GM19397 (cell line): ENCODE results near the gene FMNL3.
A peak's percentile ranks its signal among the peaks of the same experiment; 100 is the strongest.
"Not testable (repeated sequence)": the region's sequence is repeated elsewhere in the genome, so short reads cannot be mapped to it uniquely, and the experiment has no call there.

ENCODE experiments used
- ATAC-seq: cut with Tn5 transposase; IDR thresholded peaks from one replicate; pipeline ENCODE4 v1.9.1; 2021; ENCODE audit warnings: mild to moderate bottlenecking, moderate library complexity; ENCODE audit not compliant: unreplicated experiment

The FMNL3 gene, protein sequence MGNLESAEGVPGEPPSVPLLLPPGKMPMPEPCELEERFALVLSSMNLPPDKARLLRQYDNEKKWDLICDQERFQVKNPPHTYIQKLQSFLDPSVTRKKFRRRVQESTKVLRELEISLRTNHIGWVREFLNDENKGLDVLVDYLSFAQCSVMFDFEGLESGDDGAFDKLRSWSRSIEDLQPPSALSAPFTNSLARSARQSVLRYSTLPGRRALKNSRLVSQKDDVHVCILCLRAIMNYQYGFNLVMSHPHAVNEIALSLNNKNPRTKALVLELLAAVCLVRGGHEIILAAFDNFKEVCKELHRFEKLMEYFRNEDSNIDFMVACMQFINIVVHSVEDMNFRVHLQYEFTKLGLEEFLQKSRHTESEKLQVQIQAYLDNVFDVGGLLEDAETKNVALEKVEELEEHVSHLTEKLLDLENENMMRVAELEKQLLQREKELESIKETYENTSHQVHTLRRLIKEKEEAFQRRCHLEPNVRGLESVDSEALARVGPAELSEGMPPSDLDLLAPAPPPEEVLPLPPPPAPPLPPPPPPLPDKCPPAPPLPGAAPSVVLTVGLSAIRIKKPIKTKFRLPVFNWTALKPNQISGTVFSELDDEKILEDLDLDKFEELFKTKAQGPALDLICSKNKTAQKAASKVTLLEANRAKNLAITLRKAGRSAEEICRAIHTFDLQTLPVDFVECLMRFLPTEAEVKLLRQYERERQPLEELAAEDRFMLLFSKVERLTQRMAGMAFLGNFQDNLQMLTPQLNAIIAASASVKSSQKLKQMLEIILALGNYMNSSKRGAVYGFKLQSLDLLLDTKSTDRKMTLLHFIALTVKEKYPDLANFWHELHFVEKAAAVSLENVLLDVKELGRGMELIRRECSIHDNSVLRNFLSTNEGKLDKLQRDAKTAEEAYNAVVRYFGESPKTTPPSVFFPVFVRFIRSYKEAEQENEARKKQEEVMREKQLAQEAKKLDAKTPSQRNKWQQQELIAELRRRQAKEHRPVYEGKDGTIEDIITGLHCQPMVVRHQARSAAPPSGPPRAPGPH

DNA sequence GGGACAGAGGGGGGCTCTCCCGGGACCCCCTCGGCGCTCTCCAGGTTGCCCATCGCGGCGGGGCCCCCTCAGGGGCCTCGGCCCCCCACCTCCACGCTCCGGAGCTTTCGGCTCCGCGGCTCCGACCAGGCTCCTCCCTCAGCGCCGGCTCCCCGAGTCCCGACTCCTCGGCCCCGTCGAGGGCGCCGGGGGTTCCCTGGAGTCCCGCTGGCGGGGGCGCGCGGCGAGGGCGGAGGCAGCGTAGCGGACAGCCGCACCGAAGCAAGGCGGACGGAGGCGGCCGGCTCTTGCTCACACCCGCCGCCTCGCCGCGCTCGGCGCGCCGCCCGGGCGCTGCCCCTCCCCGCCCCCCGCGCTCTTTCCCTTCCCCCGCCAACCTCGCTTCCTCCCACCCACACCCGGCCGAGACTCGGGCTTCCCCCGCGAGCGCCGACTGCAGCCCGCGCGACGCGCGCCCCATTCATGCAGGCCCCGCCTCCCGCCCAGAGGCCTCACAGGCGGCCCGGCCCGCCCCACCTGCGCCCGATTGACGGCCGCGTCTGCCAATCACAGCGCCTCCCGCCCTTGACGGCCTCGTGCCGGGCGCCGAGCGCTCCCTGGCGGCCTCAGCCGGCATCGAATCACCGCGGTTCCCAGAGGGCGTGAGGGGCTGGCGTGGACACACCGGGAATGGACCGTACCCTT, at the start of gene FMNL3:
Gene FMNL3, minus strand, starts transcription at position 278 of the 684 bp plus-strand sequence. Its CDS starts 225 bp downstream, at position 53.
- ATAC-seq, result peak; percentile 88

DNA sequence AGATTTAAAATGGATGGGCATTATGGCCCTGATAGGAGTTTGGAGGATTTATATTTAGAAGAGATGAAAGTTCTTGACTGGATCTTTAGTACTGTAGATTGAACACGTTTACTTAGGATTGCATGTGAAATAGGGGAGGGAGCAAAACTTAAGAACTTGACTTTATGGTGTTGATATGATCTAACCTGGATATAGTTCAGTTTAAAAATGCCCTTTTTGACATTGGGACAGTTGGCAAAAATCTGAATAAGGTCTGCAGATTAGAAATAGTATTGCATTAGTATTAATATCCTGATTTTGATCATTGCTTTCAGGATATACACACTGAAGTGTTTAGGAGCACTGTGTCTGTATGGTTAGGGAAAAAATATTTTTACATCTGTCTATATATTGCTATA, 43.8 kb upstream of the FMNL3 start:
- no peak for ATAC-seq

DNA sequence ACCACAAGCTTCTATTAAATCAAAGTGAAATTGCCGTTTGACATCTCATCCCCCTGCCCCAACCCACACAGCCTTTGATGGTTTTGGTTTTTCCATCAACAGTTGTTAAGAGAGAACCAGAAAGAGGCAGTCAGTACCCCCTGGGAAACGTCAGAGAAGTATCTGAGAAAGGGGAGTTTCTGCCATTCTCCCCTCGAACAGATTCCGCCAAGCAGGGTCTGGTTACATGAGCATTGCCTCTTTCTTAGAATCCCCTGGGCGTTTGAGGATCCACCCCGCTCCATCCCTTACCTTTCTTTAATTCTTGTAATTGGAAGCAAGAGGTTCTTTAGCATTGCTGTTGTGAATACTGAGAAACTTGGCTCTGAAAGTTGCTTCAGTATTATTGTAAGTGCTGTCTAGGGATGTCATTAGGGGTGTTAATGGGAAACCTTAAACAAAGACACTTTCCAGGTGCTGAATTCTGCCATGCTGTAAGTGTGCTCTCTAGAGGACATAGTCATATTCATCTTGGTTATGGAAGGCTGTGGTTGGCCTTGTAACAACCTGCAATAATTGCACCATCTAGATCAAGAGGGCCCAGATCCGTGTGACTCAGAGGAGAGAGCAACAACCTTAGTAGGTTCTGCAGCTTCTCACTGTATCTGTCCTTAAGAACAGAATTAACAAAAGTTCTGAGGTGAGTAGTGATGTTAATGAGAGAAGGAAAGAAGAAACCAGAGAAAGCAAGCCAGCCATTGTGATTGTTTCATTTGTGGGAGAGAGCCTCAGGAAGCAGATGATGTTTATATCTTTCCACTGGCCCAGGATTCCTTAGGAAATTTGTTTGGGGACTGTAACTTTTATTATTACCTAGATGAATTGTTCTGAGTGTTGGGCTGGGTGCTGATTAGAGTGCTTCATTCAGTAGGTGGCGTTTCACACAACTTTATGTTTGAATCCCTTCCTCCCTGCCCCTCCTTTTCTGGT, 43.1 kb upstream of the FMNL3 start:
- no peak for ATAC-seq

DNA sequence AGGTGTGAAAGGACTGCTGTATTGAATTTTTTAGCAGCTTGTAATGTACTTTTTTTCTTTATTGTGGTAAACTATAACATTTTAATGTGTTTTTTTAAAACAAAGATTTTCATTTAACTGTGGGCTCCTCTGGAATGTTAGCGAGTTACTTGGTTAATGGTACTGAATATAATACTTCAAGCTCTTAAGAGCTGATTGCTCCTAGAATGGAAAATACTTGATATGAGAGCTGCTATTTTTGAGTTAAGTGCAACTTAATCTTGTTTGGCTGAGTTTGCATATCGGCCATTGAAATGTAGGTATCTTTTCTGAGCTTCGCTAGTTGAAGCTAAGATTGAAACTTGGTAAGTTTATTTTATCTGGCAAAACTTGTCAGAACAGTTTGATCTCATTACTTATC, 41.6 kb upstream of the FMNL3 start:
- ATAC-seq, result no peak

DNA sequence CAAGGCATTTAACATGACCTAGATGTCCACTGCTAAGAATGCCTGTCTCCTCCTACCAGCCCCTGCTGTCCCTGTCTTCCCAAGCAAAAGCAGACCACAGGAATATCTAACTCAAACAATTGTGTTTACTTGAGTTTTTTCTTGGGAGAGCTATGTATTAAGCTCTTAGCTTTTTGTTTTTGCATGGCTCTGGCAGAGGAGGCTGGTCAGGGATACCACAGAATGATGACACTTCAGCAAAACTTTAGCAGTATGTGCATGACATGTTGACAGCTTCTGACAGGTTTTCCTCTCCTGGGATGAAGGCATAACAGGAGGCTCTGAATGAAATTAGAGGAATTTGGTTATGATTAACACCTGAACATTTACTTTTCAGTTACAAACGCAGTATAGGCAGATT, 41.1 kb upstream of the FMNL3 start:
- no peak for ATAC-seq

DNA sequence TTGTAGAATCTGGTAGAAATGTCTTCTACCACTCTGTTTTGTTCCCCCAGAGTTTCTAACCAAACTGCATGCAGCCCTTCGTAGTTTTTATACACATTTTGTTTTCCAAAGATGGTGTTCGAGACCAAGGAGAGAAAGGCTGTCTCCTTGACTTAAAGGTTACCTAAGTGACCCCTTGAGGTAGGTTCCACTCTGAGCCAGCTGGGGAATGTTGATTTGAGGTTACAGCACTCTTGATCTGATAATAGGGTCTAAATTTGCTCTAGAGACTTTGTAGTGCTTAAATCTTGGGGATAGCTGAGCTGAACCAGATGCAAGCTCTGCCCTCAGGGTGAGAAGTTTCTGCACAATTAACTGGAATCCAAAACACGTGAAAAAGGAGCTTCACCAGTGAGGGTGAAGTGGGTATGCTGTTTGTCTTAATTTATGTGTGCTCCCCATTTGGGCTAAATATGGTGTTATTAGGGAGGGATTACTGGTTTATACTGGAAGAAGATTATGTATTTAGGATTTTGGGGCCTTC, 37.2 kb upstream of the FMNL3 start:
- ATAC-seq, result no peak

DNA sequence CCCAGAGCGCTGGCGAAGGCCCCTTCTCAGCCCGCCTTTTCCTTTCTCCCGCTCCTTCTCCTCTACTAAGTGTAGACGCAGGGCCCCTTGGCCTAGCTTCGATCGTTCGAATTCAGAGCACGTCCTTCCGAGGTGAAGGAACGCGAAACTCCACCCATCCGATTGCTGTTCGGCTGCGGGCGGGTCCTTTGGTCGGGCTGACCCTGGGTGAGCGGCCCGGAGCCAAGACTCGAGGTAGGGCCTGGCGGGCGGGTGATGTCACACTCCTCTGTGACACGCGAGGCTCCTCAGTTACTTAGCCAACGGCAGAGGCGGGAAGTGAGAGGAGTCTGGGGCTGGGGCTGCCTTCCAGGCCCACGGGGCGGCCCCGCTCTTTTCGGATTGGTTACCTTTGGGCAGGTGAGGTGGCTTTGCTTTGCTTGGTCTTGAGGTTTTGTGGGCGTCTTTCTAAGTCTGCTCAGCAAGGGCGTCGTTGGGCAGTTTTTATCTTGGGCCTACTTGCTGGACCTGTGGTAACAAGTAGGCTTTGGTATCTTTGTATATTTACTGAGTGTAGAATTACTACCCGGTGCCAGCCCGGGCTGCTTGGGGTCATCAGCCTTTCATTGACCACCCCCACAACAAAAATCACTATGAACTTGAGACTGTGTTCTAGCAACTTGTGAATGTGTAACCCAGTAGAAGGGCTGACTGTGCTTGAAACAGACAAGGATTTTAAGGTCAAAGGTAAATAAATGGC, 34.8 kb upstream of the FMNL3 start:
- peak; percentile 39 for ATAC-seq

DNA sequence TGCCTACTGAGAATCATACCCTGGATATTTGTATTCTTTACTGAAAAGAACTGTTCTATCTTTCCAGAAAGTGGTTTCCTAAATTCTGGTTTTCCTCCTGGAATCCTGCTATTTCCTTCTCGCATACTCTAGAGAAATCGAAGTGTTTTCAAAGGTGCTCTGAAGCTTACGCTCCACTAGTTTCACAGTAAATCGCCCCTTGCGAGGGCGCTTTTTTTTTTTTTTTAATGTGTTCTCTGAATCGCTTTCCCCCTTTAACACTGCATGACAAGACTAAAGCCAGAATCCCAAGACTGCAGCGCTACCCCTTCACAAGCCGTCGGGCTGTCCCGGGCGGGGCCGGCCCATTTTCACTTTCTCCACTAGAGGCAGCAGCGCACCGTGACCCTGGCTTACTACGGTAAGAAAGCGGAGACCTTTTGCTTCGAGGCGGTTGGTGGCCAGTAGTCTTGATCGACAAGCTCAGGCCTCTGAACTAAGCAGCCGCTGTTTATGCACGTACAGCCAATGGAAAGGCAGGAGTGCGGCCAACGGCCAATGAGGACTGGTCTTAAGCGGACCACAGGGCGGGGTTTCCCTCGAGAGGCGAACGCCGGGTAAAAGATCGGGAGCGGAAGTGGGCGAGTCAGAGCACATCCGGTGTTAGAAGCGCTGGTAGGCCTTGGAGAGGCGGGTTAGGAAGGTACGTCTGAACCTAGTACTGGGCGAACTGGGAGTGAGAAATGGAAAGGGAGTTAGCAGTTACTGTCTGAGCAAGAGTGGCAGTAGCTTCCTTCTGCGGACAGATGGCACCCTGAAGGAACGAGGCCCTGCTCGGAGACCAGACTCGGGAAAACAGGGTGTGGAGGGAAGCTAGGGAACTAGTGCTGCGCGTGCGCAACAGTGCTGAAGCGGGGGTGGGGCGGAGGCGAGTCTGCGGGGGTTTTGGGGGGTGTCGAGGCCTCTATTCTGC, 34.0 kb upstream of the FMNL3 start, which contains the start of gene TMBIM6:
Gene TMBIM6, plus strand, starts transcription at position 628 of the 952 bp plus-strand sequence. CDS start 10,937 bp downstream, outside the sequence.
- peak; percentile 97 for ATAC-seq

DNA sequence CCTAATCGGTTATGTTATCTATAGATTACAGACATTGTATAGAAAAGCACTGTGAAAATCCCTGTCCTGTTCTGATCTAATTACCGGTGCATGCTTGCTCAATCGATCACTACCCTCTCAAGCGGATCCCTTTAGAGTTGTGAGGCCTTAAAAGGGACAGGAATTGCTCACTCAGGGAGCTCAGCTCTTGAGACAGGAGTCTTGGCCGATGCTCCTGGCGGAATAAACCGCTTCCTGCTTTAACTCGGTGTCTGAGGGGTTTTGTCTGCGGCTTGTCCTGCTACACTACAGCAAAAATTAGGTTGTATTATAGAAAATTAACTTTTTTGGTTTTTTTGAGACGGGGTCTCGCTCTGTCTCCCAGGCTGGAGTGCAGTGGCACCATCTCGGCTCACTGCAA, 33.1 kb upstream of the FMNL3 start:
- ATAC-seq, result not testable (repeated sequence)

DNA sequence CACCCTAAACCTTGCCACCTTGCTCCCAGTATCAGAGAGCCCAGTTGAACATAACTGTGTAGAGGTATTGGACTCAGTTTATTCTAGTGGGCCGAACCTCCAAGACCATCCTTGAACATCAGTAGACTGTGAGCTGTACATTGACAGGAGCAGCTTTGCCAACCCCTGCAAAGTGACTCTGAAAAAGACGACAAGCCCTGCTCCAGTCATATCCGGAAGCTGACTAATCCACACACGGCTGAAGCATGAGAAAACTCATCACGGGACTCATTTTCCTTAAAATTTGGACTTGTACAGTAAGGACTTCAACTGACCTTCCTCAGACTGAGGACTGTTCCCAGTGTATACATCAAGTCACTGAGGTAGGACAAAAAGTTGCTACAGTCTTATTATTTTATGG, 31.5 kb upstream of the FMNL3 start:
- ATAC-seq, result not testable (repeated sequence)

DNA sequence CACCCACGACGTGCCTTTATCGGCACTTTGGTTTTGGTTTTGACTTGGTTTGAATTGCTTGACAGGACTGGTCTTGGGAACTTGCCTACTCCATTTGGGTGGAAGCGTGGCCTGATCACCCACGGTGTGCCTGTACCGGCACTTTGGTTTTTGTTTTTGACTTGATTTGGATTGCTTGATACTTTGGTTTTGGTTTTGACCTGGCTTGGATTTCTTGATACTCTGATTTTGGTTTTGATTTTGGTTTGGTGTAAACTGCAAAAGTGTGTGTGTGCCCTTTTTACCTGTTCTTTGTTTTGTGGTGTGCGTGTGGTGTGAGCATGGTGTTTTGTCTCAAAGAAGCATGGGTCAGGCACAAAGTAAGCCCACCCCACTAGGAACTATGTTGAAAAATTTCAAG, 27.7 kb upstream of the FMNL3 start:
- ATAC-seq, result not testable (repeated sequence)

DNA sequence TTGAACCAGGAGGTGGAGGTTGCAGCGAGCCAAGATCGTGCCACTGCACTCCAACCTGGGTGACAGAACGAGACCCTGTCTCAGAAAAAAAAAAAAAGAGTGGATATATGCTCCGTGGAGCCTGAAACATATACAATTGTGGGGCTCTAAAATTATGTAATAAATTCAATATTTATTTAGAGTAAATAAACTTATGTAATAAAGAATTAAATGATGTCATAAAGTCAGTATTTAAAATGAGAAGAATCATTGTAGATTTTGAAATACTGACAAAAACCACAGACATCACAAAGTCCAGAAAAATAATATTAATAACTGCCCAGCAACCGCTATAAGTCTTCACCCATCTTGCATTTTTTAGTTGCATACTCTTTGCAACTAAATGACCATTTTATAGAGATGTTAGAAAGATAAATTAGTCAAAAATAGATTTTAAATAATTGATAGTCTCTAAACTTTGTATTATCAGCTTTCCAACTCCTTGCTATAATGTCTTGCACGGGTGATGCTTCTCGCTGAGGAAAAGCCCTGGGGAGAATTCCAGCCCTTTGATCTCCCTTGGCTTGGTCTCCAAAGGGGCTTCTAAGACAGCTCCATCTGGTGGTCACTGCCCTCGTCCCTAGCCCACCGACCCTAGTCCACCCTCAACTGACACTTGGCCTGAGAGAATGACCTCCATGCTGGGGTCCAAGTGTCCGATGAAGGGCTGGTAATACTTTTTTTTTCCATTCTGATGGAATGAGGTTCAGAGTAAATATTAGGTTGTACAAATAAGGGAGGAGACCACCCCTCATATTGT, 26.2 kb upstream of the FMNL3 start:
- no peak for ATAC-seq

DNA sequence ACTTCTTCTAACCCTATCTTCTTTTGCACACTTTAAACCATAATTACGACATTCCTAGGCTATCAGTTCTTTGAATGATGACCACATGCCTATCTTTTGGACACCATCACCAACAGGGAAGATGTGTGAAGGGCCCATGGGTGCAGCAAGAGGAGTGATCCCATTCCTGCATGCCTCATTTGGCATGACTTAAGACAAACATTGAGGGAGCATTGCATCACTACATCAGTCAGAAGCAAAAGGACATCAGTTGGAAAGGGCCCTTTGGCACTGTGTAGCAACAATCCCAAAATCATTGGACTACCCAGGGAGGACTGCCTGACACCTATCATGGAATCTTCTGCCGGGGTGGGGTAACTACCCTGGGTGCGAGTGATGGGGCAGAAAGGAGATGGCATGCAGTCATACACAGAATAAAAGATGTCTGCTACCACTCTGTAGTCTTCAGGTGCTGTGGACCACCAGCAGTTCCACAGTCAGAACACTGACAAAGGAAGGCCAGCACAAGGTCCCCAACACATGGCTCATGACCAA, 23.4 kb upstream of the FMNL3 start:
- no peak for ATAC-seq

DNA sequence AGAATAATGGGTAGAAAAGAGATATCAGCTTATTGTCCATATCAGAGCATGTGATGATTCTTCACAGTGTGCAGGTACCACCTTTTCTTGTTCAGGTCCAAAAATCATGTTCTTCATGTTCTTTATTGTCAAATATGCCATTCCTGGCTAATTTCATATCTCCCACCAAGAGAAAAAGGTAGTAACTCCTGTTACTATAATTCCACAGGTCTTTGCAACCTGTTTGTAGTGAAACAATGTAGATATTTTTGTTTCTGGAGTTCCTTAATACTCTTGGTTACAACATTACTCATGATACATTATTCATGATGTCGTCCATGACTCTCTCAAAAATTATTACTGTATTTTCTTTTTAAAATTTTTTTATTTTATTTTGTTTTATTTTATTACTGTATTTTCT, 22.8 kb upstream of the FMNL3 start:
- ATAC-seq, result no peak

DNA sequence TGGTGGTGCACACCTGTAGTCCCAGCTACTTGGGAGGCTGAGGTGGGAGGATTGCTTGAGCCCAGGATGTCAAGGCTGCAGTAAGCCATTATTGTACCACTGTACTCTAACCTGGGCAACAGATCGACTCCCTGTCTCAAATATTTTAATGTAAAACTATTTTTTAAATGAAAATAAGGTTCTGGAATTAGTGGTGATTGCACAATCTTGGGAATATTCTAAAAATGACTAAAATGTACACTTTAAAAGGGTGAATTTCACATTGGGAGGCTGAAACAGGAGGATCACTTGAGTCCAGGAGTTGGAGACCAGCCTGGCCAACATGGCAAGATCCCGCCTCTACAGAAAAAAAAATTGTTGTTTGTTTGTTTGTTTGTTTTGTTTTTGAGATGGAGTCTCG, 21.2 kb upstream of the FMNL3 start:
- no peak for ATAC-seq

DNA sequence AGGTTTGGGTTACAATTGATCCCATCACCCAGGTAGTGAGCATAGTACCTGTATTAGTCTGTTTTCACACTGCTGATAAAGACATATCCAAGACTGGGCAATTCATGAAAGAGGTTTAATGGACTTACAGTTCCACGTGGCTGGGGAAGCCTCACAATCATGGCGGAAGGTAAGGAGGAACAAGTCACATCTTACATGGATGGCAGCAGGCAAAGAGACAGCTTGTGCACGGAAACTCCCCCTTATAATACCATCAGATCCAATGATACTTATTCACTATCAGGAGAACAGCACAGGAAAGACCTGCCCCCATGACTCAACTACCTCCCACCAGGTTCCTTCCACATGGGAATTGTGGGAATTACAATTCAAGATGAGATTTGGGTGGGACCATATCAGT, 14.2 kb upstream of the FMNL3 start:
- not testable (repeated sequence) for ATAC-seq

DNA sequence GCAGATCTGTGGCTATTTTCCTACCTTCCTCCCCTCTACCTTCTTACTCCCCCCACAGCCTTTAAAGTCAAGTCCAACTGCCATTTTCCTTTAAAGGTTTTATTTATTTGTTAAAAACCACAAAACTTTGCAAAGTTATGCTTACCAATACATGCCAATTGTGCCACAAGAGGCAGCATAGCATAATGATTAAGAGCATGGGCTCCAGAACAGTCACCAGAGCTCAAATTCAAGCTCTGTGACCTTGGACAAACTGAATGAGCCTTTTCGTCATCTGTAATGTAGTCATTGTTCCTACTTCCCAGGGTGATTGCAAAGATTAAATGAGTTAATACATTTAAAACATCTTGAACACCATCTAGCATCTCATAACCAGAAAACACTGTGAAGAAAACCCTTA, 13.0 kb upstream of the FMNL3 start:
- ATAC-seq, result no peak
